GM13976 (cell line): ENCODE data around the gene ACTR6.

ENCODE experiments used
- DNase-seq: peaks from one replicate; pipeline ENCODE4 v3.0.0; 2012; ENCODE audit warnings: low spot score
- CTCF ChIP-seq: IDR thresholded peaks from 2 replicates; pipeline ENCODE4 v1.5.1; 2012; ENCODE audit warnings: borderline replicate concordance, mild to moderate bottlenecking; ENCODE audit not compliant: insufficient read depth; ENCODE audit errors: extremely low read depth, missing control alignments, control extremely low read depth
- in situ Hi-C: fragments of 300-500 bp; cut with MboI; formaldehyde crosslinking; loops from one replicate; pipeline ENCODE4 v1.12.0; 2022; ENCODE audit warnings: low sequenced_read_pairs, mixed read lengths, inconsistent platforms; ENCODE audit not compliant: unreplicated experiment

Gene ACTR6

GRCh38 chr12:100265732-100266584 is 65.3 kb downstream of the ACTR6 start:
- TF ChIP-seq CTCF = no peak
- in situ Hi-C loops = no loop called here
- no peak for DNase-seq

- in situ Hi-C loops = no loop called here
- no peak for DNase-seq
- no peak for TF ChIP-seq CTCF
These were observed 65.9 kb downstream of the ACTR6 start for GRCh38 chr12:100266585-100266834.

- DNase-seq = peak; percentile 93
- TF ChIP-seq CTCF = no peak
- in situ Hi-C loops = no loop called here
These were observed 66.4 kb downstream of the ACTR6 start, which contains the start of the genes DEPDC4 and SCYL2 for GRCh38 chr12:100266835-100267602. TSS of gene DEPDC4 (minus strand) at chr12:100267079. CDS start at chr12:100267076, 3 bp downstream. TSS of gene SCYL2 (plus strand) at chr12:100267177. CDS start at chr12:100282971, 15,794 bp downstream.

- in situ Hi-C loops = no loop called here
- no peak for DNase-seq
These were observed 67.1 kb downstream of the ACTR6 start for GRCh38 chr12:100267603-100268281.

GRCh38 chr12:100268835-100269564 is 68.4 kb downstream of the ACTR6 start:
- TF ChIP-seq CTCF = no peak
- no peak for DNase-seq
- in situ Hi-C loops = no loop called here

More at GRCh38 chr12:100267603-100268281, 67.1 kb downstream of the ACTR6 start:
- no peak for TF ChIP-seq CTCF

GRCh38 chr12:100273782-100274181 is 73.2 kb downstream of the ACTR6 start:
- in situ Hi-C loops = no loop called here
- no peak for TF ChIP-seq CTCF
- DNase-seq = no peak
